ENCODE results near the gene SLC22A12.
A peak's percentile ranks its signal among the peaks of the same experiment; 100 is the strongest.

SLC22A12 gene

DNA sequence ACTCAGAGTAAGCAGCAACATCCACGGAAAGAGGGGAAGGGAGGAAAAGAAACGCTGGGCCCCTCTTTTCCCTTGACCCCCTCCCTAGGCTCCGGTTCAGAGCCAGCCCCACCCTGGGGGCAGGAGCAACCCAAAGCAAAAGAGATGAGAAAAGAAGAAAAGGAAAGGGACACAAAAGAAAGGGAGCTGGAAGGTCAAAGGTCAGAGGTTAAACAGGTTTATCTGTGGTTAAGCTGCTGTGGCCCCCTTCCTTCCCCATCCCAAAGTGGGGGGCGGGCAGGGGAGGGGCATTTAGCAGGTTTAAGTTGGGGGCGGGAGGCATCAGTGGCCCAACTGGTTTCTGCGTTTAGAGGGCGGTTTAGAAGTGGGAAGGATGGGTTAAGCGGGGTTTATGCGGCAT lies 35.6 kb downstream of the SLC22A12 start:
- no peak for DNase-seq
- no peak for TF ChIP-seq POLR2A (IDR thresholded peaks at IDR 0.05; ENCODE audit: low read length)
- no peak for TF ChIP-seq GATA1 (IDR thresholded peaks at IDR 0.05; ENCODE audit: low read depth, low read length)

DNA sequence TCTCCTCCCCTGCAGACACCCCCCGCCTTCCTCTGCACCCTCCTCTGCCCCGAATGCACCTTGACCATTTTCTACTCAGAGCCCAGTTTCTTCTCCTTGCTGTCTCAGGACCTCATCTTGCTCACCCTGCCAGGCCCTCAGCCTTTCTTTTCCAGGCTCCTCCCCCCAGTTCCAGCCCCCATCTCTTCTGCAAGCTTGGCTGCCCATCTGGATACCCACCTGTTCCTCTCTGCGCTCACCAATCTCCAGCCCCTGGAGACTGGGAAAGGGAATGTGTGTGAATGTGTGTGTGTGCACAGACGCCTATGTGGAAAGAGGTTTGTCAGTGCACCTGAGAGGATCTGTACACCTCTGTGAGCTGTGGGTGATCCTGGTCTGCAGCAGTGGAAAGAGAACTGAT lies 36.4 kb downstream of the SLC22A12 start:
- no peak for DNase-seq
- TF ChIP-seq POLR2A (IDR thresholded peaks at IDR 0.05; ENCODE audit: low read length) = no peak
- TF ChIP-seq GATA1 (IDR thresholded peaks at IDR 0.05; ENCODE audit: low read depth, low read length) = no peak

- no peak for DNase-seq
- TF ChIP-seq GATA1 (IDR thresholded peaks at IDR 0.05; ENCODE audit: low read depth, low read length) (no peak), POLR2A (IDR thresholded peaks at IDR 0.05; ENCODE audit: low read length) (no peak)
Measured at GRCh38 chr11:64628596-64628995, 37.6 kb downstream of the SLC22A12 start.

DNA sequence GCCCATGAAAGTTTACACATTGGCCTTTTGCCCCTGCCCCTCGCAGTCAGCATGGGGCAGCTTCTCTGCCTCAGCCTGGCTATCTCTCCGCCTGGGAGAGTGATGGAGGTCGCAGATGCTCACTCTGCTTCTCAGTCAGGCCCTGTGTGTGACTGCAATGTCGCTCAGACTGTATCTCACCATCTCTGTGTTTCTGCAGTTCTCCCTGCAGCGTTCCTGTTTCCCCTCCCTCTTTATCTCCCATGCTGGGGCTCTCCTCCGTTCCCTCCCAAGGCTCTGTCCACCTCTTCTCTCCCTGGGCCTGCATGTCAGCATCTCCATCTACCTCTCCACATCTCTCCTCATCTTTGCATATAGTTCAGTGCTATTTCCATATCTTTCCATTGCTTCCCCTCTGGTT lies 38.1 kb downstream of the SLC22A12 start:
- TF ChIP-seq POLR2A (IDR thresholded peaks at IDR 0.05; ENCODE audit: low read length) = no peak
- TF ChIP-seq GATA1 (IDR thresholded peaks at IDR 0.05; ENCODE audit: low read depth, low read length) = no peak
- DNase-seq = no peak

GRCh38 chr11:64629796-64630562 lies 39.0 kb downstream of the SLC22A12 start:
- peak in 1 of 2 experiments; percentile 25 for DNase-seq
- TF ChIP-seq GATA1 (IDR thresholded peaks at IDR 0.05; ENCODE audit: low read depth, low read length) = no peak
- no peak for TF ChIP-seq POLR2A (IDR thresholded peaks at IDR 0.05; ENCODE audit: low read length)

- no peak for DNase-seq
- TF ChIP-seq GATA1 (IDR thresholded peaks at IDR 0.05; ENCODE audit: low read depth, low read length) = no peak
- no peak for TF ChIP-seq POLR2A (IDR thresholded peaks at IDR 0.05; ENCODE audit: low read length)
Measured at GRCh38 chr11:64631675-64632074, 40.7 kb downstream of the SLC22A12 start.

GRCh38 chr11:64632237-64632636 lies 41.2 kb downstream of the SLC22A12 start:
- TF ChIP-seq GATA1 (IDR thresholded peaks at IDR 0.05; ENCODE audit: low read depth, low read length) = no peak
- TF ChIP-seq POLR2A (IDR thresholded peaks at IDR 0.05; ENCODE audit: low read length) = no peak
- no peak for DNase-seq

GRCh38 chr11:64632654-64633053 lies 41.6 kb downstream of the SLC22A12 start:
- DNase-seq = no peak
- TF ChIP-seq GATA1 (IDR thresholded peaks at IDR 0.05; ENCODE audit: low read depth, low read length) (no peak), POLR2A (IDR thresholded peaks at IDR 0.05; ENCODE audit: low read length) (no peak)

- no peak for DNase-seq
- TF ChIP-seq POLR2A (IDR thresholded peaks at IDR 0.05; ENCODE audit: low read length) = no peak
Measured at GRCh38 chr11:64633555-64634159, 42.6 kb downstream of the SLC22A12 start.

DNA sequence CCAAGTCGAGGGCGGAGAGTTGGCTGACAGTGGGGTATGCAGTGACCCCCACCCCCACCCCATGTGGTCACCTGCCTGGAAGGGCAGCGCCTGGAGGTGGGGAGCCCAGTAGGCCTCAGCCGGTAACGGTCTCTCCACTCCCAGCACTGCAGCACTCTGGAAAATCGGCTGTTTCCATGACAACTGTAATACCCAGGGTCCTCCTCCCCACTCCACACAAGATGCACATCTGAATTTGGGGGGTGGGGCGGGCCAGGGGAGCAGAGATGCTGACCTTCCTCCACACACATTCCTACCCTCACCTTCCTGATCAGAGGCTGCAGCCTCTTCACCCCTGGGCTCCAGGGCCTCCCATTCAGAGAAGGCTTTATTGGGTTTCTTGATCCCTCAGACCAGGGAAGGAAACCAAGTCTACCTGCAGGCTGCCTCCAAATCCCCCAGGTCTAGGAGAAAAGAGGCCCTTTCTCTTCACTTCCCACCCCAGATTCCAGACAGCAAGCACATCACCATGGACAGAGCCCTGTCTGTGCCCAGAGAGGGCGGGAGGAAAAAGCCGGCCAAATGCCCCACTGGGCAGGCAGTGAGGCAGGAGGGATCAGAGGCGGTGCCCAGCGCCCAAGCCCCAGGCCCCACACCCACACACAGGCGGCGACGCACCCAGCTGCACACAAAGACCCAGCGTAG lies 46.5 kb downstream of the SLC22A12 start:
- no peak for TF ChIP-seq POLR2A (IDR thresholded peaks at IDR 0.05; ENCODE audit: low read length)
- no peak for TF ChIP-seq GATA1 (IDR thresholded peaks at IDR 0.05; ENCODE audit: low read depth, low read length)
- DNase-seq = no peak

DNA sequence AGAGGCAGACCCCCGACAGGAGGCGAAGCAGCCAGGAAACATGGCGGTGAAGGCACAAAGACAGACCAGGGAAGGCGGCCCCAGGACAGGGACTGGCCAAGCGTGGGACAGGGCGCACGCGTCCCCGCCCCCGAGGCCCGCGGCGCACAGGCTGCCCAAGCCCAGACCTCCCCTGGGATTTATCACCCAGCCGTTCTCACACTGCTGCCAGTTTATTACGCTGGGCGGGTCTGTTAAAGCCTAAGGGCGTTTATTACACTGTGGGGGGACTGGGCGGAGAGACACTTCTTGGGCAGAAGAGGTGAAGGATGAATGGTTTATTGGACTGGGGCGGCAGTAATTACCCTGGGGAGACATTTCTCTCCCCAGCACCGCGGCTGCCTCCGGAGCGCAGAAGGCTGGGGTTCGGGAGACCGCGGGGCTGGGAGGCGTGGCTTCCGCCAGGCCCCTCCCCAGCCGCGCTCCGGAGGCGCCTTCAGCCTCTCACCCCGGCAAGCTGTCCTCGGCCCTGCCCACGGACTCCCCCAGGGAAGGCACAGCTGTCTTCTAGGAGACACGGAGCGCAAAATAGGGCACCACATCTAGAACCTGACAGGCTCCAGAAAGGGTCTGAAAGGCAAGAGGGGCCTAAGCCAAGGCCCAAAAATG lies 47.1 kb downstream of the SLC22A12 start:
- TF ChIP-seq POLR2A (IDR thresholded peaks at IDR 0.05; ENCODE audit: low read length) = no peak
- no peak for TF ChIP-seq GATA1 (IDR thresholded peaks at IDR 0.05; ENCODE audit: low read depth, low read length)
- DNase-seq = no peak

DNA sequence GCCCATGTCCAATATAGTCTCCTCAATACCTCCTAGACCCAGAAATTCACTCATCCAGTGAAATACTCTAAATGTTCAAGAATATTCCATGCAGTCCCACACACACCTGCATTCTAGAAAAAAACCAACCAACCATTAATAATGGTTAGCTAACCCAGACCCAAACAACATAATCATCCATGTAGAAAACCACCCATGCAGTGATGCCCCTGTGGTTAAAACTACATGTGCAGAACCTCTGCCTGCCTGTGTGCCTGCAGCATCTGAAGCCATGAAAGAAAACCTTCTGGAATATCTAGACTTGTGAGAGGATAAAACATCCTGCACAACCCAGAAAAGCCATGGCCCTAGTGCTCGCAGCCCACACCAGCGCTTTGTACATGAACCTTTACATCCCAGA lies 47.8 kb downstream of the SLC22A12 start:
- TF ChIP-seq GATA1 (IDR thresholded peaks at IDR 0.05; ENCODE audit: low read depth, low read length) (no peak), POLR2A (IDR thresholded peaks at IDR 0.05; ENCODE audit: low read length) (no peak)
- no peak for DNase-seq

DNA sequence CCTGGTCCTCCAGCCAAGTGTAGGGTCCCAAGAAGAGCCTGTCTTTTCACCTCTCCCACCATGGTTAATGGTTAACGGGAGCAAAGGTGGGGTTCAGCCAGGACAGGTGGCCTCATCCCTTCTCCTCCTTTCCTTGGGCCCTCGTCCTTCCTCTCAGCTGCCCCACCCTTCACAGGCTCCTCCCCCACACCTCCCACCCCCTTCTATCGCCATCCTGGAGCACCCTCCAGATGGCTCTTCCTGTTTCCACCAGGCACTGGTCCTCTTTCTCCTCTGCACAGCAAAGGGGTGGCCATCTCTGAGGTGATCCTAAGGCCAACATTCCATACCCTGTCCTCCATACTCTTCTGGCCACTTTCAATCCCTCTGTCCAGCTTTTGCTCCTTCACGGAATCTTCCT lies 48.9 kb downstream of the SLC22A12 start:
- no peak for TF ChIP-seq GATA1 (IDR thresholded peaks at IDR 0.05; ENCODE audit: low read depth, low read length)
- TF ChIP-seq POLR2A (IDR thresholded peaks at IDR 0.05; ENCODE audit: low read length) = no peak
- DNase-seq = no peak

All from erythroblast (primary cell).